CD8-positive, alpha-beta memory T cell (primary cell): ENCODE results near the gene YIF1A. TPM values are rescaled to one million over a fixed set of nuclear protein-coding genes. Genes with fewer than 3 reads are reported as not detected.
"Not testable (repeated sequence)": the region's sequence is repeated elsewhere in the genome, so short reads cannot be mapped to it uniquely, and the experiment has no call there.

Experiments used
- CTCF ChIA-PET: fragments of 350-600 bp; sonication (Branson Sonifier 250); formaldehyde crosslinking; loops from one replicate; lab custom pipeline; 2021; ENCODE audit warnings: antibody characterized with exemption; lab: Charles Lee
- POLR2A ChIA-PET: fragments of 350-600 bp; sonication (Branson Sonifier 250); formaldehyde crosslinking; loops from one replicate; lab custom pipeline; 2021; ENCODE audit warnings: antibody characterized with exemption; lab: Charles Lee
- DNase-seq, 5 donors: peaks; one replicate each; pipeline versions ENCODE4 v3.0.0 to v3.0.0-alpha.2; 2020 to 2022; ENCODE audit warnings: mixed read lengths in 1 of 5
- H3K27ac ChIP-seq: one replicate; pipeline ENCODE4 v1.7.0; 2013; ENCODE audit warnings: low read depth, mild to moderate bottlenecking, low read length, moderate library complexity
- H3K27me3 ChIP-seq: 2 replicates; pipeline ENCODE4 v1.7.0; 2013; ENCODE audit warnings: low read length, mild to moderate bottlenecking; ENCODE audit not compliant: insufficient read depth, poor library complexity, severe bottlenecking
- H3K36me3 ChIP-seq: 2 replicates; pipeline ENCODE4 v1.7.0; 2013; ENCODE audit warnings: mild to moderate bottlenecking, low read length, moderate library complexity; ENCODE audit not compliant: insufficient read depth
- H3K4me1 ChIP-seq: 2 replicates; pipeline ENCODE4 v1.7.0; 2013; ENCODE audit warnings: mild to moderate bottlenecking, low read length, moderate library complexity; ENCODE audit not compliant: insufficient read depth
- H3K4me3 ChIP-seq: 2 replicates; pipeline ENCODE4 v1.7.0; 2013; ENCODE audit warnings: mild to moderate bottlenecking, low read length
- H3K9me3 ChIP-seq: 2 replicates; pipeline ENCODE4 v1.7.0; 2013; ENCODE audit warnings: mild to moderate bottlenecking, low read length
- H3K27ac Mint-ChIP-seq, 8 donors: one replicate each; pipeline ENCODE4 v1.8.0; 2020 to 2021; ENCODE audit warnings: mixed read lengths in 8 of 8, mild to moderate bottlenecking in 6 of 8, inconsistent platforms in 3 of 8, moderate library complexity in 3 of 8
- H3K27me3 Mint-ChIP-seq, 2 donors: one replicate each; pipeline ENCODE4 v1.8.0; 2020 to 2021; ENCODE audit warnings: mixed read lengths in 2 of 2, mild to moderate bottlenecking in 1 of 2, moderate library complexity in 1 of 2
- H3K36me3 Mint-ChIP-seq, 3 donors: one replicate each; pipeline ENCODE4 v1.8.0; 2020 to 2021; ENCODE audit warnings: mixed read lengths in 3 of 3, inconsistent platforms in 1 of 3, mild to moderate bottlenecking in 1 of 3
- H3K4me1 Mint-ChIP-seq, 3 donors: one replicate each; pipeline ENCODE4 v1.8.0; 2020 to 2021; ENCODE audit warnings: mixed read lengths in 3 of 3, inconsistent platforms in 1 of 3, mild to moderate bottlenecking in 1 of 3
- H3K4me3 Mint-ChIP-seq, 7 donors: one replicate each; pipeline ENCODE4 v1.8.0; 2020 to 2021; ENCODE audit warnings: mixed read lengths in 7 of 7, mild to moderate bottlenecking in 6 of 7, moderate library complexity in 4 of 7, inconsistent platforms in 2 of 7
- H3K9me3 Mint-ChIP-seq, 5 donors: one replicate each; pipeline ENCODE4 v1.8.0; 2020 to 2022; ENCODE audit warnings: mixed read lengths in 5 of 5, mild to moderate bottlenecking in 3 of 5, moderate library complexity in 2 of 5, inconsistent platforms in 1 of 5
- polyA plus RNA-seq: library from polyadenylated mRNA; unstranded; fragments of 300-500 nt; fragmentation: Illumina TruSeq; gene quantifications from one replicate; pipeline ENCODE4 v1.2.3, GENCODE V29; 2021
- total RNA-seq, 2 experiments: library from RNA; stranded (reverse); gene quantifications; one replicate each; pipeline ENCODE4 v1.2.3, GENCODE V29; 2021

YIF1A gene
- total and polyA plus RNA-seq, 3 experiments from 2014 or later: 61.7 to 97.3 (median 96.5) TPM

- peaks cover 11% of the 10 kb centered on the region for H3K4me1 ChIP-seq
- no peak overlapping the region for H3K4me3 ChIP-seq
- peak overlapping the region in 2 of 8 donors; percentile 51 to 60 for H3K27ac Mint-ChIP-seq
- no peaks in the 10 kb centered on the region for H3K9me3 ChIP-seq
- peaks cover 0 to 2% of the 10 kb centered on the region in 2 donors for H3K27me3 Mint-ChIP-seq
- POLR2A ChIA-PET: interaction anchor here (1.1 to 1.2 kb wide), 2 partner anchors 18 to 28 kb away, joined by 3 to 4 read pairs; no protein-coding TSS in a partner anchor
- CTCF ChIA-PET: interaction anchor here (0.7 to 2.1 kb wide), 4 partner anchors 21 to 239 kb away, joined by 3 to 10 read pairs (median 6); no protein-coding TSS in a partner anchor
- no peaks in the 10 kb centered on the region for H3K27me3 ChIP-seq
- no peaks in the 10 kb centered on the region for H3K9me3 Mint-ChIP-seq
- no peak for DNase-seq
- H3K36me3 ChIP-seq: peaks cover 13% of the 10 kb centered on the region
- peaks cover 0 to 57% (median 8%) of the 10 kb centered on the region in 3 donors for H3K36me3 Mint-ChIP-seq
- peaks cover 11 to 23% (median 20%) of the 10 kb centered on the region in 3 donors for H3K4me1 Mint-ChIP-seq
- H3K27ac ChIP-seq: no peak overlapping the region
- H3K4me3 Mint-ChIP-seq: peak overlapping the region in 1 of 7 donors; percentile 8
Measured at GRCh38 chr11:66261578-66261977, 27.4 kb downstream of the YIF1A start.

- H3K9me3 ChIP-seq: no peaks in the 10 kb centered on the region
- Mint-ChIP-seq H3K36me3 (peaks cover 0 to 57% (median 8%) of the 10 kb centered on the region in 3 donors), H3K27me3 (peaks cover 0 to 4% of the 10 kb centered on the region in 2 donors), H3K9me3 (no peaks in the 10 kb centered on the region), H3K4me3 (peak overlapping the region in 4 of 7 donors; percentile 26 to 94 (median 44)), H3K27ac (peak overlapping the region in 4 of 8 donors; percentile 49 to 97 (median 81)), H3K4me1 (peaks cover 20 to 30% (median 24%) of the 10 kb centered on the region in 3 donors)
- H3K27me3 ChIP-seq: no peaks in the 10 kb centered on the region
- POLR2A ChIA-PET: interaction anchor here (2.2 kb wide), 1 partner anchor 22 kb away, joined by 5 read pairs; no protein-coding TSS in a partner anchor
- peaks cover 18% of the 10 kb centered on the region for H3K4me1 ChIP-seq
- CTCF ChIA-PET: interaction anchor here (1.1 to 2.1 kb wide), 3 partner anchors 23 to 238 kb away, joined by 3 to 9 read pairs (median 3); no protein-coding TSS in a partner anchor
- H3K4me3 ChIP-seq: no peak overlapping the region
- H3K36me3 ChIP-seq: peaks cover 13% of the 10 kb centered on the region
- no peak overlapping the region for H3K27ac ChIP-seq
- DNase-seq: no peak
Measured at GRCh38 chr11:66259956-66260355, 29.0 kb downstream of the YIF1A start.

- peaks cover 0 to 4% of the 10 kb centered on the region in 2 donors for H3K27me3 Mint-ChIP-seq
- H3K27ac Mint-ChIP-seq: peak overlapping the region in 7 of 8 donors; percentile 22 to 99 (median 80)
- H3K27ac ChIP-seq: no peak overlapping the region
- ChIA-PET POLR2A (interaction anchor here (0.9 to 2.2 kb wide), 2 partner anchors 23 to 30 kb away, joined by 4 to 5 read pairs; partner anchors contain the start of gene YIF1A), CTCF (interaction anchor here (0.7 to 1.6 kb wide), 5 partner anchors 25 to 144 kb away, joined by 3 to 5 read pairs (median 3); no protein-coding TSS in a partner anchor)
- H3K36me3 ChIP-seq: peaks cover 7% of the 10 kb centered on the region
- peak overlapping the region; percentile 57 to 96 (median 92) for H3K4me3 Mint-ChIP-seq
- H3K9me3 Mint-ChIP-seq: no peaks in the 10 kb centered on the region
- peaks cover 18% of the 10 kb centered on the region for H3K4me1 ChIP-seq
- H3K27me3 ChIP-seq: no peaks in the 10 kb centered on the region
- peaks cover 20 to 30% (median 24%) of the 10 kb centered on the region in 3 donors for H3K4me1 Mint-ChIP-seq
- DNase-seq: no peak
- no peaks in the 10 kb centered on the region for H3K9me3 ChIP-seq
- H3K36me3 Mint-ChIP-seq: peaks cover 0 to 49% (median 8%) of the 10 kb centered on the region in 3 donors
- no peak overlapping the region for H3K4me3 ChIP-seq
Measured at GRCh38 chr11:66259225-66259624, 29.7 kb downstream of the YIF1A start.

GRCh38 chr11:66258473-66258893 is 30.5 kb downstream of the YIF1A start:
- Histone ChIP-seq H3K27ac (peak overlapping the region; percentile 98), H3K36me3 (peaks cover 7% of the 10 kb centered on the region), H3K9me3 (no peaks in the 10 kb centered on the region), H3K27me3 (no peaks in the 10 kb centered on the region), H3K4me3 (peak overlapping the region; percentile 94), H3K4me1 (peaks cover 18% of the 10 kb centered on the region)
- Mint-ChIP-seq H3K27me3 (peaks cover 0 to 4% of the 10 kb centered on the region in 2 donors), H3K36me3 (peaks cover 0 to 43% (median 8%) of the 10 kb centered on the region in 3 donors), H3K4me3 (peak overlapping the region; percentile 91 to 96 (median 94)), H3K9me3 (no peaks in the 10 kb centered on the region), H3K4me1 (peaks cover 22 to 32% (median 24%) of the 10 kb centered on the region in 3 donors), H3K27ac (peak overlapping the region; percentile 71 to 99 (median 88))
- ChIA-PET CTCF (interaction anchor here (0.7 to 1.6 kb wide), 8 partner anchors 24 to 191 kb away, joined by 3 to 5 read pairs (median 3); no protein-coding TSS in a partner anchor), POLR2A (interaction anchor here (0.9 to 2.2 kb wide), 2 partner anchors 24 to 31 kb away, joined by 4 to 5 read pairs; partner anchors contain the start of gene YIF1A)
- no peak for DNase-seq

- H3K27ac ChIP-seq, H3K36me3 ChIP-seq, CTCF ChIA-PET, H3K9me3 Mint-ChIP-seq, H3K27me3 ChIP-seq, H3K9me3 ChIP-seq, H3K27me3 Mint-ChIP-seq, H3K4me3 ChIP-seq, DNase-seq: not testable (repeated sequence)
- peaks cover 0 to 25% (median 0%) of the 10 kb centered on the region in 3 donors for H3K36me3 Mint-ChIP-seq
- H3K4me1 ChIP-seq: peaks cover 11% of the 10 kb centered on the region
- H3K4me3 Mint-ChIP-seq: peak overlapping the region in 1 of 7 donors; percentile 43
- H3K4me1 Mint-ChIP-seq: peaks cover 15 to 21% (median 20%) of the 10 kb centered on the region in 3 donors
- peak overlapping the region in 6 of 8 donors; percentile 41 to 87 (median 77) for H3K27ac Mint-ChIP-seq
- POLR2A ChIA-PET: interaction anchor here (0.6 kb wide), 1 partner anchor 18 kb away, joined by 5 read pairs; no protein-coding TSS in a partner anchor
Measured at GRCh38 chr11:66253081-66253480, 35.9 kb downstream of the YIF1A start.

- Histone ChIP-seq H3K9me3 (no peaks in the 10 kb centered on the region), H3K4me1 (peaks cover 9% of the 10 kb centered on the region), H3K4me3 (no peak overlapping the region), H3K27me3 (no peaks in the 10 kb centered on the region), H3K27ac (no peak overlapping the region), H3K36me3 (peaks cover 3% of the 10 kb centered on the region)
- ChIA-PET CTCF (interaction anchor here (1.1 to 1.2 kb wide), 2 partner anchors 29 to 31 kb away, joined by 3 to 4 read pairs; no protein-coding TSS in a partner anchor), POLR2A (no interaction called here)
- Mint-ChIP-seq H3K9me3 (no peaks in the 10 kb centered on the region), H3K4me1 (peaks cover 11 to 18% (median 15%) of the 10 kb centered on the region in 3 donors), H3K27me3 (peaks cover 0 to 6% of the 10 kb centered on the region in 2 donors), H3K27ac (peak overlapping the region in 5 of 8 donors; percentile 29 to 78 (median 52)), H3K4me3 (no peak overlapping the region), H3K36me3 (peaks cover 0 to 30% (median 1%) of the 10 kb centered on the region in 3 donors)
- DNase-seq: no peak
Measured at GRCh38 chr11:66251809-66252208, 37.1 kb downstream of the YIF1A start.

- peak overlapping the region in 5 of 8 donors; percentile 44 to 79 (median 77) for H3K27ac Mint-ChIP-seq
- peaks cover 0 to 4% of the 10 kb centered on the region in 2 donors for H3K27me3 Mint-ChIP-seq
- Histone ChIP-seq H3K4me1 (no peaks in the 10 kb centered on the region), H3K4me3 (no peak overlapping the region), H3K9me3 (no peaks in the 10 kb centered on the region), H3K27ac (no peak overlapping the region), H3K36me3 (peaks cover 3% of the 10 kb centered on the region), H3K27me3 (no peaks in the 10 kb centered on the region)
- ChIA-PET POLR2A (no interaction called here), CTCF (no interaction called here)
- H3K4me1 Mint-ChIP-seq: peaks cover 5 to 7% (median 6%) of the 10 kb centered on the region in 3 donors
- peaks cover 0 to 51% (median 1%) of the 10 kb centered on the region in 3 donors for H3K36me3 Mint-ChIP-seq
- no peaks in the 10 kb centered on the region for H3K9me3 Mint-ChIP-seq
- peak overlapping the region in 2 of 7 donors; percentile 23 to 29 for H3K4me3 Mint-ChIP-seq
- no peak for DNase-seq
Measured at GRCh38 chr11:66248903-66249302, 40.0 kb downstream of the YIF1A start.
